Stimulated activated CD4-positive, alpha-beta T cell treated with anti-CD3 and anti-CD28 coated beads, Interleukin-15, amount 100 ng/mL, for 48 hours (primary cell): ENCODE measurements around the gene AVEN.

Experiments
- DNase-seq, 2 donors: peaks; one replicate each; pipeline ENCODE4 v3.0.0-alpha.2; 2020; ENCODE audit warnings: low read depth in 2 of 2

AVEN gene

DNA sequence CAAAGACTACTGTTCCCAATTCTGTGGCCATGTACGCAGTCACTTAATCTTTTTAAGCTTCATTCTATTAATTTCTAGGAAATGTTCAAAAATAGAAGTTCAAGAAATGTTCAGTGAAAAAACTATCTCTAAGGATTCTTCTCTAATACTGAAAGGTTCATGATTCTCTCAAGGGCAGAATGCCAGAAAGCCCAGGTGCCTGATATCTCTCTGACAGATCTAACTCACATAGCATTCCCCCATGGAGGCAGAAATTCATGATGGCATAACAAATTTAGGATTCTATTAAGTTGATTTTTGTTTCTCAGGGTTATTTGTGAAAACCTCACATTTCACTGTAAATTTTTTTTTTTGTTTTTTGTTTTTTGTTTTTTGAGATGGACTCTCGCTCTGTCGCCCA lies 53.3 kb downstream of the AVEN start:
- no peak for DNase-seq

DNA sequence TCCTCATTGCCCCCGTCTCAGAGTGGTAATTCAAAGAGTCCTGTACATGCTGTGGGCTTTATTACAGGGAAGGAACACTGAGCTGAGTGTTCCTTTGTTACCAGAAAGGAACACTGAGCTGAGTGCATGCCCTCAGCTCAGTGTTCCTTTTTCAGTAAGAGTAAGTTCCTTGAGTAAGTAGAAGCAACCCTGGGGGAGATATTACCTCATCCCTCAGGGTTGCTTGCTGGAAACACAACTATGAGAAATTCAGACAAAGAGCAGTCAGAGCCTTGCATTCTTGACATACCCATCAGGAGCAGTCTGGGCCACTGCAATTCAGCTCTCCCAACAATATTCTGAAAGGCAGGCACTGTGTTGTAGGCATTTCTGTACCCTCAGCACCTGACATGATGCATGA lies 53.7 kb downstream of the AVEN start:
- no peak for DNase-seq

DNA sequence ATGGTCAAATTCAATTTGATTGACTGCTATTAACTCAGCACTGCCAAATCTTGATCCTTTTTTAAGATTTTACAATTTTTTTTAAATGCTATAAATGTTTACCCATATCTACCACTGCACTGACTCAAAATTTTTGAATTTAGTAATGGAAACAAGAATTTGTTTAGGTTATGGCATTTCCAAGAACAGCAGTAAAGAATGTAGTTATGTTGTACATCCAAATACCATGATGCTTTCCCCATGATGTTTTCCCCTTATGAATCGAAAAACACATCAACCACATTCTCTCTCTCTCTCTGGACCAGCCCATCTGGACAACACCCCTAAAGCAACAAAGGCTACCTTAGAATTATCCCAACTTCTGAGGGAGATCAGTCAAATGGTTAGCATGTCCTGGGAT lies 56.5 kb downstream of the AVEN start:
- no peak for DNase-seq

DNA sequence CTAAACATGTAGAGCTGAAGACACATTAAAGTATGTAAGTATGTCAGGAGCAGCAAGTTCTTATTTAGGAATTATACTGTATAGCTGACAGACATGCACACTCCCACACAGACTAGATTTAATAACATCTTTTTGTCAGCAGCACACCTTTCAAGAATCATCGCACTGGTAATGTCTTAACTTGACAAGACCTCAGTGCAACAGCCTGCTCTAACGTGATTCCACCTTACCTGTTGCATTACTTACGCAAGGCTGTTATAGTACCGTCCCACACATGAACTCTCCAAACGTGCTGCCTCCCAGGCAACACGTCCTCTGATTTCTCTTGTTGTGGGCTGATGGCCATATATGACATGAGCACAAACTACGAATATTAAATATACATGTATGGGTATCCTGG lies 58.8 kb downstream of the AVEN start:
- no peak for DNase-seq

DNA sequence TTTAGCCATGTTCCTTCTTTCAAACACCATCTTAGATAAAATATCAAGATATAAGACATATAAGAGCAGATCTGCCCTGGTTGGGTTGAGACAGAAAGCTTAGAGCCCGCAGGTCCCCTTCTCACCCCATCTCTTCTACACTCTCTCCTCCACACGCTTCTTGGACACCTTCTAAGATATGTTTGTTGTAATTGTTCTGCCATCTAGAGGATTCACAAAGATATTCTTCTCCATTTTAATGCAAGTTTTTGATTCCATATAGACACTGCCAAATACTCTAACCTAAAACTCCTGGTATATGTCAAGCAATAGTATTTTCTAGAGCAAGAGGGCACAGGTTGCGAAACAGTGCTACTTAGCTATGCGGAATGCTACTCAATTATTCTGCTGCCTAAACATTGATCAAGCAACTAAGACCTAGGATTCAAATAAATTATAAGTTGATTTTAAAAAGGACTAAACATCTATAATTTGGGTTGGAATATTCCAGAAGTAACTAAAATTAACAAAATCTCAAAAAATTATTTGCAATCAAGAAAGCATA lies 63.9 kb downstream of the AVEN start:
- no peak for DNase-seq

DNA sequence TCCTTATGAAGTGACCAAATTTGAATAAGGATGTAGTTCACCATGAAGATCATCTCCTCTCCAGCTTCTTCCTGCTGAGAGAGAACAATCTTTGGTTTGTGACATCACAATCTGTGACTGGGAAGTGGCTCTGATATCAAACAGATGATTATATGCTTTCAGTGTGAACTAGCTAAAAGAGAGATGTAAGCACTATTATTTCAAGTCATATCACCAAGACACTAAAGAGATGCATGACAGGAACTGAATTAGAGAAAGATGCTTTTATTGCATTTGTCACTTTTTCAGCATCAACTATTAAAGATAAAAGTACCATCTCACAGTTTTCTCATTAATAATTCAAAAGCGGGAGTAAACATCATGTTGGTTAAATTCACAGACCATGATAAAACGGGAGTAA lies 67.2 kb downstream of the AVEN start:
- no peak for DNase-seq

DNA sequence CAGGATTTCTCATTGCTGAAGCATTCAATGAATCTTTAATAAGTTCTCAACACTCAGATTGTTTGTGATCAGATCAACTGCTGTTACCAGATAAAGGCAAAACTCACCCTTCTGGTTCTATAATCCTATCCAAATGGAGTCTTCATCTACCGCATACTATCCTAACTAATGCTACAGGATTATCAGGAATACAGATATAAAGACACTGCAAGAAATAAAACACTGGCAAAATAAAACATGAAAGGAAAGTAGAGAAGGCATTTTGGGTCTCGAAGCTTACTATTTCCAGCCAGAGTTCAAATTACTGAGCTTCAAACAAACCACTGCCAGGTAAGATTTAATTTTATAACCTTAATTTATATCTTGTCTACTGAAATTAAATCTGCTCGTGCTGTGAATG lies 70.2 kb downstream of the AVEN start:
- DNase-seq = no peak

DNA sequence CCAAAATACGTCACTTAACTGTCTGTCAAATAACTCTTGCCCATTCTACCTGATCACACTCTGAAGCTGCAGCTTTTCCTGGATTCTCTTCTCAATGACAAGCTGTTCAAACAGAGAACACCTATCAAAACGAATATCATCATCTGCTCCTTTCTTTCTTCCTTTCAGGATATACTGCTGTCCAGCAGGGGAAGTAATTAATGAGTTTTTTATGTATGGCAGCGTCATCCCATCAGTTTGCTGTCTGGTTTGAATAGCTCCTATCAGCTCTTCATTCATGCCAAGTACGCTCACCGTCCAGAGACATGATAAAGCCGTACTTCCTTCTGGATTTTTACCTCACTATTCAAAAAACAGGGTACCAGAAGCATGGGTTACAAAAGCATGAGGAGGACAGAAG lies 70.8 kb downstream of the AVEN start, which contains the start of gene CHRM5:
CHRM5 (plus strand) TSS at position 274 of the 400 bp plus-strand sequence. CDS start 94,221 bp downstream, outside the sequence.
- no peak for DNase-seq

DNA sequence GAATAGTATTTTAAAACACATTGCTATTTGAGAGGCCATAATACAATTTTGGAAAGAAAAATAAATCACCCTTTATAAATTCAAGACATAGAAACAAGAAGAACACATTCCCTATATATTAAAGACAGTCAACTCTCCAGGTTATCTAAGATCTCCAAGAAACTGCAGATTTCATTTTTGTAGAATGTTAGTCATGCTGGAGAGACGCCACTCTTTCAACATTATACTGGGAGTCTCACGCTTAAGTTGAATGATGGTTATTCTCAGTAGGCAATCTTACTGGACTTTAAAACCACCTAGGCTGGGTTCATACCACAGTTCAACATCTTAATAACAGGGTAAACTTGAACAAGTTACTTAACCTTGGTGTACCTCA lies 74.4 kb downstream of the AVEN start:
- DNase-seq = no peak

DNA sequence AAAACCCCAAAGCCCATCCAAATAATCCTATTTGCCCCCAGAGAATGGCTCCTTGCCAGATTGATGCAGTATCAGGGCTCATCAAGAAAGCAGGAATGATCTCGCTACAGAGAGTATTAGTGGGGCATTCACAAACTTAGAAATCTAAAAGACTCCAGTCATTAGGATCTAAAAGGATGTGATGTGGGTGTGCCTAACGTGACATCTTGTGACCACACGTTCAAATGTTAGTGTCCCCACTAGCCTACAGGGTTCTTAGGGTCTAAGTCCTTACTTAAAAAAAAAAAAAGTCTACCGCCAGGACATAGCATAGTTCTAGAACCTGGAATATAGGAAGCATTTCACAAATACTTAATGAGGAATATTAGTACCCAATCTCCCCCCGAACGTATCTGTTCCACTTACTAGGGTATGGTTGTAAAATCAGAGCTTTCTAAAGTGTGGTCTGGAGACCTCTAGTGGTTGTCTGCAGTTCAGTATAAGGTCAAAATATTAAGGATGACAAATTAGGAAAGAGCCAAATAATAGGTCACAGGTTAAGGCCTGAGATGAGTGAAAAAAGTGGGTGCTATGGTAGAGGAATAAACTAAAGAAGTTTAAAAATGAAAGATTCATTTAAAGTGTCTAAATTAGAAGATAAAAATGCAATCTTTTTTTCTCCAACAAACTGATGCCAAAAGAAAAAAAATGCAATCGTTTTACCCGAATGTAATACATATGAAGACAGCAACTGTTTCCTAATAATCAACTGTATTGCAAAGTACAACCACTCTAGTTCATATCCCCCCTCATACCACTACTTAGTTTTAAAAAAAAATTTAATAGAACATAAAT lies 75.0 kb downstream of the AVEN start:
- no peak for DNase-seq

DNA sequence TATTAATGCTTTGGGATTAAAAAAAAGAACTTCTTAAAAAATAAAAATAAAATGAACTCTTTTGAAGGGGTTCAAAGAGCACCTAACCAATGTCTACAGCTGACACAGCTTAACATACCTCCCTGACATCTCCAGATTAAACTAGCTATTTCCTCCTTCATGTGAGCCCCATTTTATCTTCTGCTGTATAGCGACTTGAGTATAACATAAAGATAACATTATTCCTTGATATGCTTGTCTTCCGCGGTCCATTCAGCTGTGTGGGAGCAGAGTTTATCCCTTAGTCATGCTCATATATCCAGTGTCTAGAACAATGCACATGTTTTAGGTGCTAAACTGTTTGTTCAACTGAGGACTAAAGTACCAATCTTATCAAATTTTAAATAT lies 78.5 kb downstream of the AVEN start:
- DNase-seq = no peak

DNA sequence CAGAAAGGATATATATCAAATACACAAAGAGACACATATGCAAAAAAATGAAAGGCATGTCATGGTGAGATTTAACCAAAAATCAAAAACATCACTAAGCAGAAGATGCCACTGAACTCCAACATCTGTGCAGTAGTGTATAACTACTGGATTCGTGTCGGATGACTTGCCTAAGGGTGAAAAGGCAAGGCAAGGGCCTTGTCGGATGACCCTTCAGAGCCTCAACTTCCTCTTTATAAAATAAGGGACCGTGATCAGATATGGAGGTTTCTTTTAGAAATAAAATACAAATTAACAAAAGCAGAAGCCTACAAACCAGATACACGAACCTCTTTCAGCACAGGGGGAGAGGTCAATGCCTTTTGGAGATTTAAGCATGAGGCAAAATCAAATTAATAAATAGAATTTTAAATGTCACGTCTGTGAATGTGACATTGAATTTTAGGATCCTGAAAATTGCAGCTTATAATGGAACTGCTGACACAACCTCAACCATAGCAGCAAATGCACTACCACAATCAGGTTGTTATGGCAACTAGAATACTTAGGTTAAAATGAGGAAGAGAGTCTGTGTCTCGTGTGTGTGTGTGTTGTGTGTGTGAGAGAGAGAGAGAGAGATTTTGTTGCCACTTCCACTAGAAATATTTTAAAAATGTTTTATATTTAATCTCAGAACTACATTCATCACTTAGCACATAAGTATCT lies 79.0 kb downstream of the AVEN start:
- no peak for DNase-seq

DNA sequence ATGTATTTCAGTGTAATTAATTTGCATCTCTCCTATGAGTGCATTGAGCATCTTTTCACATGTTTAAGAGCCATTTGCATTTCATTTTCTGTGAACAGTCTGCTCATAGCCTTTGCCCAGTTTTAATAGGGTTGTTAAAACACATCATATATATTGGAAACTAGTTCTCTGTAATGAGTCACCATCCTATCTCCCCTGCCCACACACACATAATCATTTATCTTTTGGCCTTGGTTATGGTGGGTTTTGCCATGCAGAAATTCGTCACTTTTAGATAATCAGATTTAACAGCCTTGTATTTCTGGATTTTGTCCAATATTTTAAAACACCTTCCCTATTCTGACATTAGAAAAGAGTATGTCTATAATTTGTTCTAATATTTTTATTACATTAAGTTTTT lies 82.6 kb downstream of the AVEN start:
- no peak for DNase-seq

DNA sequence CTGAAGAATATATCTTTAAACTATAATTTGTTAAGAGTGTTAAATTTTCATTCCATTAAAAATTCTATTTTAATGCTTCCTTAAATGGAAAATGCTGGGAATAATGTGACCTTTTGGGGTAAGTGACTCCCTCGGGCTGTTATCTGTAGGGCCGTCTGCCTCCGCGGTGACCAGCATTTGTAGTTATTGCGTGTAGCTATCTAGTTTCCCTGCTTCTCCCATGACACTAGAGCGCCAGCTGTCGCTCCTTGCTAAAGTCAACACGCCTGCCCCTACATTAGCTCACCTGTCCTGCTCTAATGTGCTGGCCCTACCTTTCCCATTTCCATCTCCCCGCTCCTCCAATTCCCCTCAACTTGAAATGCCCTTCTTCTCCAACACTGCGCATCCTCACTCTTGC lies 83.1 kb downstream of the AVEN start:
- DNase-seq = no peak

DNA sequence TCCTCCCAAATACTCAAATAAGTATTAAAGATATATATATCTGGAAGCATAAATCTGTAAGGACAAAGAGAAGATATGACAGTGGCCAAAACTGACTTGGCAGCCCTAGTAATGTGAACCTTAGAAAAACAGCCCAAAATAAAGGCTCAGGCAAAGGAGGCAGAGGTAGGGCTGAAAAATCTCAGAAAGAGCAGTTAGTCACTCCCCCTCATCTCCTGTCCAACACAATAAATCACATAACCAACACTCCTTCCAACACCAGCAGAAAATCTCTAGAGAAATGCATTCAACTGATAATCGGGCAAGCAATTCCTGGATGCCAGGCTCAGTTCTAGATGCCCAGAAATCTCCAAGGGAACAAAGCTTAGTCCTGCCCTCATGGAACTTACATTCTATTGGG lies 92.9 kb downstream of the AVEN start:
- no peak for DNase-seq

DNA sequence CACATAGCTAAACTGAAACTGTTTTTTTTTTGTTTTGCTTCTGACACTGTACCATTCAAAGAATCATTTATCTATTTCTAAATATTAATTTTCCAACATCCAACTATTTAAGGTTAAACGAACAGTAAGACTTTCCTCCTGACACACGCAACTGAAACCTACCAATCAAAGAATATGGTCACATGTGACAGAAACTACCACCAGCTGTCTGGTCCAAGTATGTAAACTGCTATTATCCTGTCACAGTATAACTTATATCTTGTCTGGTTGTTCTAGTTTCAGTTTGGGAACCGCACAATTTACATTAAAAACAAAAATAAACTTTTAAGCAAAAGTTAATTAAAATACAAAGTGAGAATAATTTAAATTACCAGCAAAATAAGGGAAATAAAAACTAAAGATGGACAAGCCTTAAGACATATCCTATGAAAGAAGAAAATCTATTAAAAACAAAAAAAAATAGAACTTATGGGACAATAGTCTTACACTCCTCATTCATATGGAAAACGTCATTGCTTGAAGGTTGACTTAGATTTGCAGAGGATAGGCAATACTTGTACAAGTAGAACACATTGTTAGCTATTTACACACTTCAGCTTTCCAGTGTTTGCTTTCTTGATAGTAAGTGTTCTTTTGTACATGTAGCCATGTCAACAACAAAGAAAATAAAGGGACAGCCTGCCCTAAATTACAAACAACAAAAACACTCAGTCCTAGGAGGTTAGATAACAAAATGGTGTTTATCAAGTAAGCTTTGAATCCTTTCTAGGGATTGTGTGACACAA lies 97.5 kb downstream of the AVEN start:
- DNase-seq = no peak

DNA sequence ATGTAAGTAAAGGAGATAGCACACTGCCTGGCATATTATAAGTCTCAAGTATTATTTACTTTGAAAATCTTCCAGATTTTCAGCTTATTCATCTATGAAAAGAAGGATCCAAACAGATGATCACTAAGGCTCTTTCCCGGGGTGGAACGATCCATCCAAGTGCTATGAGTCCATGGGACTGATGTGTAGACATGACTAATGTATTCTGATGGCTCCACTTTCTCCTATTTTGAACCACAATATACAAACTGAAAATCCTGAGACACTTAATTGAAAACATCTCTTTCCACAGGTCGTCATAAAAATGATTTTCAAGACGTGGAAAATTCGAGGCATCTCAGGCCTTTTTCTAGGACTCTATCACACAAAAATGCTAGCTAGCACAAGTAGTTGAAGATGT lies 104.1 kb downstream of the AVEN start:
- no peak for DNase-seq

DNA sequence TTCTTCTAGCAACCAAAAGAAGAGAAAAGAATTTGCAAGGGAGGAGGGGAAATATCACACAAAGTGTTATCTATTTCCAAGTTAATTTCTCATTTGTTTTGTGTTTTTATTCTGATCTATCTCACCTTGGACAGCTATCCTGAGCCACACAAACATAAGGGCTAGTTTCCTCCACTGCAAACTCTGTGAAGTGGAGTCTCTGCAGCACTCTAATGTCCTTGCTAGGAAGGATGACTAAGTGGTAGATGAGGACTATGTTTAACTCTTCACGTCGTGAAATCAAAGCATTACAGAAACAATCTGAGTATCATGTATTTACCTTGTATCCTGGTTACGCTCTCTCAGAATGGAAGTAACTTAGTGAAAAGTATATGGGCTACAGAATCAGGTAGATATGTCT lies 104.6 kb downstream of the AVEN start:
- DNase-seq = no peak

DNA sequence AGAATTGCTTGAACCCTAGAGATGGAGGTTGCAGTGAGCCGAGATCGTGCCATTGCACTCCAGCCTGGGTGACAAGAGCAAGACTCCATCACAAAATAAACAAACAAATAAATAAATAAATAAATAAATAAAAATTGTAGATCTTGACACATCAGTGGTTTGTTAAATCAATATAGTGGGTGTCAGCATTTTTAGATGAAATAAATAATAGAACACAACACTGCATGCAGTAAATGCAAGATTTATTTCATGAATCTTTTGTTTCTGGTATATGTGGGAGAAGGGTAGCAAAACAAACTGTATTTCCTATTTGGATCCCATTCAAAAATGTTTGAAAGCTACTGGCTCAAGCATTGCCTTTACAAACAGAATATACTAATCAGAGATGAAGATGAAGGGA lies 106.3 kb downstream of the AVEN start:
- DNase-seq = no peak

DNA sequence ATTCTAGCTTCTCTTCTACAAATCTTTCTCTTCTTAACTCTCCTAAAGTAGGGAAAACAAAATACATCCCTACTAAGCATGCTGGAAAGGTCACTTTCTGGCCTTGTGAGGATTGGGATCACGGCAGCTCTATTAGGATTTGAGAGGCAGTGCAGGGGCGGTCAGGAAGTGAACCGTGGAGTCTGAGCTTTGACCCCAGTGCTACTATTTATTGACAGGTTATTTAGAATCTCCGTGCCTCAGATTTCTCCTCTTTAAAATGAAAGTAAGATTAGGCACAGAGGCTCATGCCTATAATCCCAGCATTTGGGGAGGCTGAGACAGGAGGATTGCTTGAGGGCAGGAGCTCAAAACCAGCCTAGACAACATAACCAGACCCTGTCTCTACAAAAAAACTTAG lies 112.7 kb downstream of the AVEN start:
- DNase-seq = no peak

DNA sequence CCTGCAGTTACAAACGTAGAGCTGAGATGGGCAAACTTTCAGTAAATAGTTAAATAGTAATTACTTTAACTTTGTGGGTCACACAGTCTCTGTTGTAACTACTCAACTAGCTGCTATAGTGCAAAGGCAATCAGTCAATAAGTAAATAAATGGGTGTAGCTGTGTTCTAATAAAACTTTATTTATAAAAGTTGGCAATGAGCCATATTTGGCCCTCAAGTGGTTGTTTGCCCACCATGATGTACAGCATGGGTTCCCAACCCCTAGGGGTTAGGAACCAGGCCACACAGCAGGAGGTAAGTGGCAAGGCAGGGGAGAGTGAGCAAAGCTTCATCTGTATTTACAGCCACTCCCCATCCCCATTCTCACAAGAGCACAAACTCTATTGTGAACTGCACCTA lies 115.6 kb downstream of the AVEN start:
- no peak for DNase-seq
